GM18909 (cell line): Measurements from ENCODE around the gene CSRP2.
A peak's percentile ranks its signal among the peaks of the same experiment; 100 is the strongest.

ENCODE experiments used
- ATAC-seq: cut with Tn5 transposase; IDR thresholded peaks from one replicate; pipeline ENCODE4 v1.9.1; 2021; ENCODE audit warnings: mild to moderate bottlenecking; ENCODE audit not compliant: unreplicated experiment, poor library complexity

Gene CSRP2

GRCh38 chr12:76864791-76865400 lies 13.9 kb downstream of the CSRP2 start:
- peak; percentile 86 for ATAC-seq

- no peak for ATAC-seq
Measured at GRCh38 chr12:76863837-76864236, 15.0 kb downstream of the CSRP2 start.

- no peak for ATAC-seq
Measured at GRCh38 chr12:76863005-76863670, 15.7 kb downstream of the CSRP2 start.

DNA sequence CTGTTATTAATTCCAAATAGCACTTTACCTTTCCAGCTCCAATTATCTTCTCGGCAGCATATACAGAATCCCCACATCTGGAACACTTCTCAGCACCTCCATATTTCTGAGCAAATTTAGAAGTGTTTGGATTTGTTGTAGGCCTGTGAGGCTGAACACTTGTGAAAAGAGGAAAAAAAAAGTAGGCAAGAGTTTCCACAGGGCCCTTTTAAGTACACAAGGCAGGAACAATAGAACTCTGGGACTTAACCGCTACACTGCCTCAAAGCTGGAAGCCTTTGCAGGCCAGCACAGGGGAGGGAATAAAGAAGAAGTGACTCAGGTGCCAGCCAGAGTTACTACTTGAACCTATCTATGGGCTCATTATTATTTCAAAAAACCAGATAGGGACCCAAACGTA lies 18.6 kb downstream of the CSRP2 start:
- ATAC-seq: no peak

DNA sequence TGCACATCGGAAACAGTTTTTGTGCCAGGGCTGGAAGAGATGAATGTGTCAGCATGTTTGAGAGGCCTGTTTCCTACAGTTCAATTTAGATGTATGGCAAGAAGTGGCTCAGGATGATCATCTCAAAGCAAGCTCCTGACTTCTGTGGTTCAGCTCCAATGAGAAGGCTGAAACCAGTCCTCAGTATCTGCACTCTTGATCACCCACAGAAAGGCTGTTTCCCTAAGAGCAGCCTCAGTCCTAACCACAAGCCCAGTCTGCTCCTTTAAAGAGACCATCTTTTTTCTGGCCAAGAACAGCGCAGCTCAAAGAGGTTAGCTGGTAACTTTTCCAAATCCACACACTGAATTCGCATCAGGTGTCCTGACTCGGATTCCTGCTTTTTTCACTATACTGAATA lies 19.2 kb downstream of the CSRP2 start:
- ATAC-seq: no peak

- ATAC-seq: no peak
Measured at GRCh38 chr12:76856018-76856644, 22.7 kb downstream of the CSRP2 start.

DNA sequence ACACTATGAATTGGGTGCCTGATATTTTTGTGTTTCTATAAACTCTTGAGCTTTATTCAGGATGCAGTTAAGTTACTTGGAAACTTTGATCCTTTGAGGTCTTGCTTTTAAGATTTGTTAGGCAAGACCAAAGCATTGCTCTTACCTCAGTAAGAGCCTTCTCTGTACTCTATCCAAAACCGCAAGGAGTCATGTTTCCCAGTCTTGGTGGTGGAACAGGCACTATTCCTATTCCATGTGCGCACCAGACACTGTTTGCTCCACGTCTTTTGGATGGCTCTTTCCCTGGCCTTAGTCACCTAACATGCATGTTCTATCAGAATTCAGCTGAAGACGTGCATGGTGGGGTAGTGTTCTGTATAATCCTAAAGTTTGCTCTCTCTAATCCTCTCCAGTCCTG lies 23.5 kb downstream of the CSRP2 start:
- ATAC-seq: no peak

- no peak for ATAC-seq
Measured at GRCh38 chr12:76852106-76852505, 26.7 kb downstream of the CSRP2 start.

DNA sequence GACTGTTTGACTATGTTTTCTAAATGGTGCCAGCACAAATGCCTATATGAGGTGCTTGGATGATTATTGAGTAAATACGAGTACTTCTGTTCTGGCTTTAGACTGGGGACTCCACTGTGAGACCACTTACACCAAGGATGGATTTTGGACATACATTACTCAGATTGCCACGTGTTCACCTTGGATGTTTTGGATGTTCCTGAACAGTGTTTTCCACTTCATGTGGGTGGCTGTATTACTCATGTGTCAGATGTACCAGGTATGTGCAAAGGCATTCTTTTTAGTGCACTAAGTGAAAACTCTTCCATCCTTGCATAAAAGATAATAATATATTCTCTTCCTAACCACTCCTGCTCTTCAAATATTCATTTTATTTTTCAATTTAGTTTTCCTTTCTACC lies 30.7 kb downstream of the CSRP2 start:
- ATAC-seq: no peak

DNA sequence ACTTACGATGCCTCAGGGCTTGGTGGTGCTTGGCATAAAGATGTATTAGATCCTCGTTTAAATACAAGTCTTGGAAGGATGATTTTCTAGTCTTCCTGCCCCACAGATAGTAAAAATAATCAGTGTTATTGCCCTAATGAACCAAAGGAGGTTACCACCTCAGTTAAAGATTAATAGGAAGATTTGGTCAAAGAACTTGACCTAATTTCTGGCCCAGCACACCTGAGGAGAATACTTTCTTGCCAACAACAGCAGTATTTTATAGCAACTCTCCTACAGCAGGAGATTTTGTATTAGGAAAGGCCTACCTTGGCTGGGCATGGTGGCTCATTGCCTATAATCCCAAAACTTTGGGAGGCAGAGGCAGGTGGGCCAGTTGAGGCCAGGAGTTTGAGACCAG lies 31.6 kb downstream of the CSRP2 start:
- ATAC-seq: no peak

DNA sequence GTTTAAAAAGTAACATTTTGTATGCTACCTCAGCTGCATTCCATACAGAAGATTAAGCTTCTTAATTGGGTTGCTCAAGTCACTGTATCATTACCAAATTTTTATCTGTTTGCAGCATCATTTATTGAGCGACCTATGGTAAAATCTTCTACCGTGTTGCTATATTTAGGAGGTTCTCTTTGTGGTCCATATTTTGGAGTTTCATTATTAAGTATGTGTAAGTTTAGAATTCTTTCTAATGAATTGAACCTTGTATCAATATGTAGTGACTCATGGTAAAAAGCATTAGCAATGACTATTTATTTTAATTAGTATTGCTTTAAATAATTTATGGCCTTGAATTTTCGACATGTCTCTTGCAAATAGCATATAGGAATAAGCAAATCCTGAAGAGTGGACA lies 42.2 kb downstream of the CSRP2 start:
- peak; percentile 38 for ATAC-seq

DNA sequence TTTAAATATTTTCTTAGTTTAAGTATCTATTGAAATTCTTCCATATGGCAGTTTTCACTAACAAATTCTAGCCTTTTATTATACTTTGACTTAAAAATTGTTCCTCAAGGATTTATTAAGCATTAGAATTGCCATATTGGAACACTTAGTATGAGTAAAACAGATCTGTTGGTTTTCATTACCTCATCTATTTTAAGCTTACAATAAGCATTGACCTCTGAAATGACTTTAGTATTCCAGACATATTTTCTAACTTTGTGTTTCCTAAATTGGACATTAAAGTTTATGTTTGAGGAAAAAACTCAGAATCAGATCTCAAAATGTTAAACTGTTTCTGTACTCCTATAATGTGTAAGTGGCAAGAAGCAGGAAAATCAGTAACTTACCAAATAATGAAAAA lies 48.4 kb downstream of the CSRP2 start:
- no peak for ATAC-seq

- ATAC-seq: no peak
Measured at GRCh38 chr12:76820888-76821482, 57.8 kb downstream of the CSRP2 start.

- ATAC-seq: no peak
Measured at GRCh38 chr12:76813972-76814371, 64.8 kb downstream of the CSRP2 start.

GRCh38 chr12:76813265-76813664 lies 65.6 kb downstream of the CSRP2 start:
- no peak for ATAC-seq

DNA sequence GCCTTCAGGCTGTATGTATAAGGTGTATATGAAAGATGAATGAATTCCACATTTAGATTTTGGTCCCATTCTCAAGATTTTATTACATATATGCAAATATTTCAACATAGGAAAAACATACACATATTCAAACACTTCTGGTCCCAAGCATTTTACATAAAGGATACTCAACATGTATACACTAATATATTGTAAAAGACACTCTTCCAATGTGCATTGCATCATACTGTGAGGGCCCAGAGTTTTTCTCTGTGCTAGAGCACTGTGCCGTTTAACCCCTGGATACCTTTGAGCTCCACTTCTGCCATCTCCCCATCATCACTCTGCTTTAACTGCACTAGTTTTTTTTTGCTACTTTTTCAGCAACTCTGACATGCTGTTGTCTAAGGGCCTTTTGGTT lies 66.8 kb downstream of the CSRP2 start:
- ATAC-seq: no peak

DNA sequence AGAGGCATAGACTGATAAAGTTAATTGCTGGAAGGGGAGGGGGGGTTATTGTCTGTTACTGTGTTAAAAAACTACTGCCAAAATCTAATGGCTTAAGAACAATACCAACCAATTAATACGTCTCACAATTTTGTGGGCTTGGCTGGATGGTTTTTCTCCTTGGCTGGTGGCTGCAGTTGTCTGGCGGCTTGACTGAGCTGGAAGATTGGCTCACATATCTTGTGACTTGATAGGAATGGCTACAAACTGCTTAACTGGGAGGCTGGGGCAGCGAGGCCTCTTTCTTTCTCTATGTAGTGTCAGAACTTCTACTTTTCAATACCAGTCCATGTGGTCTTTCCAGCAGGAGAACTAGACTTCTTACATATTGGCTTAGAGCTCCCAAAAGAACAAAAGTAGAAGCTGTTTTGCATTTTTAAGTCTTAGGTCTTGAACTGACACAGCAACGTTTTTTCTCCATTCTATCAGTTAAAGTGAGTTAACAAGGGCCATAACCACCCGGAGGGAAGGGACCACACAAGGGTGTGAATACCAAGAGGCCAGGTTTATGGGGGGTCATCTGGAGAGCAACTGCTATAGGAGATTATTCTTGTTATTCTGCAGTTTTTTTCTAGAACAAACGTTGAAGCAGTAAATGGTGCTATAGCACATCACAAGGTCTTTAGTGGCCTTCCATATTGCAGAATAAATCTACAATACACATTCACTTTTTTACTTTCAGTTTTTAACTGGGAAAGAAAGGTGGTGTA lies 68.0 kb downstream of the CSRP2 start:
- no peak for ATAC-seq
